Activated CD8-positive, alpha-beta memory T cell treated with anti-CD3 and anti-CD28 coated beads for 4 hours (primary cell): ENCODE results near the gene UPF2.
"Not testable (repeated sequence)": the region's sequence is repeated elsewhere in the genome, so short reads cannot be mapped to it uniquely, and the experiment has no call there.

Source experiments
- DNase-seq, 2 donors: peaks; one replicate each; pipeline ENCODE4 v3.0.0-alpha.2; 2020; ENCODE audit warnings: low read depth in 2 of 2

UPF2 gene

GRCh38 chr10:11907914-11908313 is 134.7 kb downstream of the UPF2 start:
- no peak for DNase-seq

- no peak for DNase-seq
Observed at GRCh38 chr10:11906714-11907113, 135.9 kb downstream of the UPF2 start.

- no peak for DNase-seq
Observed at GRCh38 chr10:11902646-11903045, 140.0 kb downstream of the UPF2 start.

DNA sequence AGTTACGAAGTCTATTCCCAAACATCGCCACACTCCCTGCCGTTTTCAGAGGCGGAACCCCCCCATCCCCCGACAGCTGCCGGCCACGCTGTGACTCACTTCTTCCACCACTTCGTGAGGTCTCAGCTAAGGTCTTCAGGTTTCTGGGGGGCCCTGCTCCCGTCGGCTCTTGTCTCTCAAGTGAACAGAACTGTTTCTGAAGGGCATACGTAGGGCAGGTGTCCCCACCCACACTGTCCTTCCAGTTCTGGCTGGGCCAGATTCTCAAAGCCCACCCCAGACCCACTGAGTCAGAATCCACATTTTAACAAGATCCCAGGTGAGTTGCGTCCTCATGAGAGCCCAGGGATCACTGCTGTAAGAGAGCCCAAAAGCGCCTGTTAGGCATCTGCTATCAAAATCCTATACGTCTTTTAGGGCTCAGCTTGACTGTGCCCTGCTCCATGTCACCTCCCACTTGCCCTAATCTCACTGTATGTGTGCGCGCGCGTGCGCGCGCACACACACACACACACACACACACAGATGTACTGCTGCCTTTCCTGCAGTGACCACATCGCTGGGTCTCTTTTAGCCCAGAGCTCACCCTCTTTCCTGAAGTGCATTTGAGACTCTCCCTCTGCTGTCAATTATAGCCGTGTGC is 140.7 kb downstream of the UPF2 start:
- DNase-seq: no peak

DNA sequence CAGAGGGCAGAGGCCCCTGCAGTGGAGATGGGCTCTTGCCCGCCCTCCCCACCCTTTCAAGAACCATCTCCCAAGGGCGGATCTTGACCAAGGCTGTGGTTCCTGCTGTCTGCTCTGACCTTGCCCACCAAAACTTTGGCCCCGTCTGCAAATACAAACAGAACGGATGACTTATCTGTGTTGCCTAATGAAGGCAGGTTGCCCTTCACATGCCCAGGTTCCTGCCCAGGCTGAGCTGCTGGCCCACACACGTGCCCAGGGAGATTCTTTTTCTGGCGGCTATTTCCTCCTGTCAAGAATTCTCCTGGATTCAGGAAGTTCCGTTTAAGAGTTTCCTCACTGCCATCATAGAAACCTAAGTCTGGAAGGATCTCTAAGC is 141.2 kb downstream of the UPF2 start:
- DNase-seq: no peak

DNA sequence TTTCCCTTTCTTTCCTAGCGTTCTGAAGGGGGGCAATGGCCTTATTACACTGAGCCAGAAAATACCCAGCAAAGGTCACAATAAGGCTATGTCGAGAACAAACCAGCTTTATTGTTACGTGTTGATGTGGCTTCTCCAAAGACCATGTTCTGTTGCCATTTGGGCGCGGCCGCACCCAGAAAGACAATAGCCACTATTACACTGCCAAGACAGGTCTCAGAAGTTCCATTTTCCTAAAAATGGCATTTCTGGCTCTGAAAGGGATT is 141.6 kb downstream of the UPF2 start:
- DNase-seq: no peak

DNA sequence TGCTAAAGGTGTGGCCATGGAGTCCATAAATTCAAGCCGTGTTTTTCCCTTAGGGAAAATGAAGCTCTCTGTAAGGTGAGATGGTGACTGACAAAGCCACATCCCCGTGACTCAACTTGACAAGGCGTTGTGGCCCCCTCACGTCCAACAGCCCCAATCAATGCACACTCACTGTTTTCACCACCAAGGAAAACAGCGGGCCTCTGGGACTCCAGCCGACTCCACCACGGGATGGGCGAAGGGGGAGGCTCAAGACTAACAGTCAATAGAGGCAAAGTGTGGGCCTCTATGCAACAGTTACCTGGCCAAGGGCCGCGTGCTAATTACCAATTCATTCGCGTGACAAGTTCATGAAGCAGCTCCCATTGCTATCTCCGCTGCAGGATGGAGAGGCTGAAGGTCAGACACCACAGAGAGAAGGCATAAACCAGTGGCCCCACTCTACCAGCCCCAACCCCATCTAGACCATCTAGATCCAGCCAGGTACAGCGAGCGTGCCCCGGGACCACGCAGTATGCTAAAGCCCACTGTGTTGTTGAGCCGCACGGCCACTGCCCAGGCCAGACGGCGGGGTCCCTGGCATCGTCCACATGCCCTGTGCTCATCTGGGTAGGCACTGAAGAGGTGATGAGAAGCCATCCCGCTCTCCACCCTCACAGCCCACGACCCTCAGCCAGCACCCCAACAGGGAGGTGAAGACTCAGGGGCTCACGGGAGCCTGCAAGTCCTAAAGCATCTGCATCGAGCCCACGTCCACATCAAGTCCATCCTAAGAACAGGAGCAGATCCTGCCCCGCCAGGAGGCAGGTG is 143.3 kb downstream of the UPF2 start:
- DNase-seq: no peak

DNA sequence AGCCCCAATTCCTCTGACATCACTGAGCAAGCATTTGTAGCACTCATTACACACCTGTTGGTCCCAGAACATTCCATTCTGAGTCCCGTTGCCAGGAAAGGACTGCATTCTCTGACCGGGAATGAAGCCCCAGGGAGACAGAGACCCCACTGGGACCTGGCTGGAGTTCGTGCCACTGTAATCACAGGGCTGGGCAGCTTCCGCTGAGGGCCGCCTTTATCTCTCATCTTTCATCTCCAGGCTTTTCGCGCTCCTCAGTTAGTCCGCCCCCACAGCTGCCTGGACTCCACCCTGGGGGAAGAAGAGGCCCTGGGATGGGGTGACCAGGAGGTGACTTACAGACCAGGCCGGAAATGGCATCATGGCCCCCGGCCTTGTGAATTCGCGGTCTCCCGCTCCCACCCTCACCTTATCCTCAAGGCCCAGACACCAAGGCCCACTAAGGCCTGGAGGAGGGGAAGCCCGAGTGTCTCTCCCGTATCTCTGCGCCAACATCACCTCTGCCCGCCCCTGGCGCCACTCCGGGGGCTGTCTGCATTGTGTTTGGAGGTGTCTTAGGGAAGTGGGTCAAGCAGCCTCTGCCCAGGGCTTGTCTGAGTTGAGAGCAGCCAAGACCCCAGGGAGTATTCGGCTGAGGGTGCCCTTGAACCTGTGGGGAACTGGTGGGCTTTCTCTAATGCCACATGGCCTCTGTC is 144.1 kb downstream of the UPF2 start:
- no peak for DNase-seq

GRCh38 chr10:11898033-11898371 is 144.6 kb downstream of the UPF2 start:
- DNase-seq: no peak

- DNase-seq: no peak
Observed at GRCh38 chr10:11896549-11897200, 145.9 kb downstream of the UPF2 start.

GRCh38 chr10:11895598-11895997 is 147.0 kb downstream of the UPF2 start:
- no peak for DNase-seq

DNA sequence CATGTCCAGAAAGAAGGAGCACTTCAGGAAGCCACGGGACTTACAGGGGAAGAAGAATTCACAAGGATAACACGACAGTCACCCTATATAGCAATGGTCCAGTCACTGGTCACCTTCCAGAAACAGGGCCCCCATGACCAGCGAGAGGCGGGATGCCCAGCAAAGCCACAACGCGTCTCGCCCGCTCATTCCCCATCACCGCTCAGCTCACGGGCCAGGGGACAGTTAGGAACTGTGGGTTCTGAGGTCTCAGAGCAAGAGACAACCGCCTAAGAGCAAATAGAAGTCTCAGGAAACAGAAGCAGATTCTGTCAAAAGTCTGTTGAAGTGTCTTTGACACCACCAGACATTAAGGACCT is 147.5 kb downstream of the UPF2 start:
- no peak for DNase-seq

DNA sequence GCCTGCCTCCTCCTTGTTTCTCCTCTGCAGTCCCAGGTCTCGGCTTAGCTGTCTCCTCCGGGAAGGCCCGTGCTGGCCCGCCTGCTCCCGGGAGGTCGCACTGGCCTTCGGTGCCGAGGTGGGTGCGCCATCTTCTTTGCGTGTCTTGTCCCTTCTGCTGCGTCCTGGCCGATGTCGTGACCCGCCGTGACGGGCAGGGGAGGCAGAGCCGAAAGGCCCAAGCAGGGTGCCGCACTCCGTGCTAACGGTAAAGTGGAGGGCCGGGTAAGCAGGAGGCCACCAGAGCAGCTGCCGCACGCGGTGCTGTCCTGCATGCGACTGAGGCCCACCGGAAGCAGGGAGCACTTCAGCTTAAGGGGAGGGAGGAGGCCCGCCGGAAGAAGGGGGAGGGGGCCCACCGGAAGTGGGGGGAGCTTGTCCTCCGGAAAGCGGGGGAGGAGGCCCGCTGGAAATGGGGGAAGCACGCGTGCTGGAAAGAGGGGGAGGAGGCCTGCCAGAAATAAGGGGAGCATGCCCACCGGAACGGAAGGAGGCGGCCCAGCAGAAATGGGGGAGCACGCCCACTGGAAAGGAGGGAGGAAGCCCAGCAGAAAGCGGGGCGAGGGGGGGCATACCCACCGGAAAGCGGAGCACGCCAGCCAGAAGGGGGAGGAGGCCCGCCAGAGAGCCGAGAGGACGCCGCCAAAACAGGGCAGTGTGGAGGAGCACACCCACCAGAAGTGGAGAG is 148.1 kb downstream of the UPF2 start:
- DNase-seq: no peak

- no peak for DNase-seq
Observed at GRCh38 chr10:11893749-11894278, 148.8 kb downstream of the UPF2 start.

DNA sequence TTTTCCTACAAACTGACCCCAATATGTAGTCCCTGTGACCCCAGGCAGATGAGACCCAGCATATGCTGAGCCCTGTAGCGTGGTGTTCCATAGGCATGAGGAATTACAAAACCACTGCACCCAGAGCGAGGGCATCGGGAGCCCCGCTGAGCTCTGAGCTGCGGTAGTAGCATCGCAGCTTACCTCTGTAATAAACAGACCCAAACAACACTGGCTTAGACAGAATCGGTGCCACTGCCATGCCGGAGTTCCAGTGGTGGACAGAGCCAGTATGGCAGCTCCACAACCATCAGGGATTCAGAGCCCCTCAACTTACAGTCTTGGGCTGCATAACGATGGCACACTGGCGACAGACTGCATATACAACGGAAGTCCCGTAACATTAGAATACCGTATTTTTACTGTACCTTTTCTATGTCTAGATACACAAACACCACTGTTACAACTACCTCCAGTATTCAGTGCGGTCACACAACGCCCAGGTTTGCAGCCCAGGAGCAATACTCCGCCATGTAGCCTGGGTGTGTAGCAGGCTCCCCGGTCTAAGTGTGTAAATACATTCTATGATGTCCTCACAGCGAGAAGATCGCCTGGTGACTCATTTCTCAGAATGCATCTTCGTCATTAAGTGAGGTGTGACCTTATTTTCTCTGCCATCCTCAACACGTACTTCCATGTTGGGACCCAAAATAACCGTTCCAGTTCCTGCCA is 150.7 kb downstream of the UPF2 start:
- DNase-seq: no peak

GRCh38 chr10:11889263-11889662 is 153.3 kb downstream of the UPF2 start:
- not testable (repeated sequence) for DNase-seq

DNA sequence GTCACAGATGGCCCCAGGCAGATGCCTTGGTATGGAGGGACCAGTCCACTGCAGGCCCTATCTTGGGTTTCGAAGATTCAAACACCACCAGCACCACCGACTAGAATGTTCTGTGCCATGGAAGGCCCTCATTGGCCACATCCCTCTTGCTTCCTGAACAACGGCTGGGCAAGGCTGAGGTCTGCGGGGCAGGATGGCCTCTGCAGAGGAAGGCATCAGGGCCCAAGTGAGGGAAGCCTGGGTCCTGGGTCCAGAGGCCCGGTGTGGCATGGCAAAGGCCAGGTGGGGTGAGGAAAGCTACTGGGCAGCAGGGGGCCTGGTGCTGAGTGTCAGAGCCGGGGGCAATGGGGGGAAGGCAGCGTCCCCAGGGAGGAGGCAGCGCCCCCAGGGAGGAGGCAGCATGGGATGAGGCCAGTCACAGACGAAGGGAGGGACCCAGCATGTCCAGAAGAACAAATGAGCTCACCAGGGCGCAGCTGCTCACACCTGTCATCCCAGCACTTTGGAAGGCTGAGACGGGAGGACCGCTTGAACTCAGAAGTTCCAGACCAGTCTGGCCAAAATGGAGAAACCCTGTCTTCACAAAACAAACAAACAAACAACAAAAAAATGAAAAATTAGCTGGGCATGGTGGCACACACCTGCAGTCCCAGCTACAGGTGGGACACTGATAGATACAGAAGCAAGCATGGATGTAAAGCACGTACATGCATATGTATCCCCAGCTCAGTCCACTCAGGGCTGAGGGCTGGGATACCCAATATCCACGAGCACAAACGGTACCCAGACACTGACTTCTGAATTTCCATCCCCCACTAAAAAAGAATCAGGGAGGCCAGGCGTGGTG is 155.0 kb downstream of the UPF2 start:
- DNase-seq: no peak

DNA sequence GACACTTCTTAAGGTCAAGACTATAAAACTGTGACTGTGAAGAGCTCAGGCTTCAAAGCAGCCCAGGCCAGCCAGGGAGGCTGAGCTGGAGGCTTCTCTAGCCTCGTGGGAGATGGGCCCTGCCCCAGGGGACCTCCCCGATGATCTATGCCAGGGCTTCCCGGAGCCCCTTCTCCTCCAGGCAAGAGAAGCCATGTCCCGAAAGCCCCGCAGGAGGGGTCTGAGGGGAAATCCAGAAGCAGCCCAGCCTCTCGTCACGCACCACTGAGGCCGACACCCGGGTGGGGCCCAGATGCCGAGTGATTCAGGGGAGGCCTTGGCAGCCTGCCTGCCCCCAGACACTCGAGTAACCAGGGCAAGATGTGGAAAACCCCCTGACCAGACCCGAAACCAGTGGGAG is 155.8 kb downstream of the UPF2 start:
- no peak for DNase-seq

DNA sequence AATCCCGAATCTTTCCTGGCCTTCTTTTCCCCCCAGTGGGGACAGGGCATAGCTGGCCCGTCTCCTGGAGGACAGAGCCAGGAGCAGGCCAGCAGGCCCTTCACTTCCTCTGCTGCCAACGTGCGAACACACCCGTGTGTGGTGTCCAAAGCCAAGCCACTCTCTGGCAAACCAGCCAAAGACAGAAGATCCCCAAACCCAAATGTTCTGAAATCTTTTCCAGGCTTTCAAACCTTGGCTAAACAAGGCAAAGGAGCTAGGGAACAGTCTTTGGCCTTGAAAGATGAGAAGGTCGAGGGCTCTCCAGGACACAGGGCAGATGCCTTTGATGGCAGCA is 156.5 kb downstream of the UPF2 start:
- DNase-seq: no peak

DNA sequence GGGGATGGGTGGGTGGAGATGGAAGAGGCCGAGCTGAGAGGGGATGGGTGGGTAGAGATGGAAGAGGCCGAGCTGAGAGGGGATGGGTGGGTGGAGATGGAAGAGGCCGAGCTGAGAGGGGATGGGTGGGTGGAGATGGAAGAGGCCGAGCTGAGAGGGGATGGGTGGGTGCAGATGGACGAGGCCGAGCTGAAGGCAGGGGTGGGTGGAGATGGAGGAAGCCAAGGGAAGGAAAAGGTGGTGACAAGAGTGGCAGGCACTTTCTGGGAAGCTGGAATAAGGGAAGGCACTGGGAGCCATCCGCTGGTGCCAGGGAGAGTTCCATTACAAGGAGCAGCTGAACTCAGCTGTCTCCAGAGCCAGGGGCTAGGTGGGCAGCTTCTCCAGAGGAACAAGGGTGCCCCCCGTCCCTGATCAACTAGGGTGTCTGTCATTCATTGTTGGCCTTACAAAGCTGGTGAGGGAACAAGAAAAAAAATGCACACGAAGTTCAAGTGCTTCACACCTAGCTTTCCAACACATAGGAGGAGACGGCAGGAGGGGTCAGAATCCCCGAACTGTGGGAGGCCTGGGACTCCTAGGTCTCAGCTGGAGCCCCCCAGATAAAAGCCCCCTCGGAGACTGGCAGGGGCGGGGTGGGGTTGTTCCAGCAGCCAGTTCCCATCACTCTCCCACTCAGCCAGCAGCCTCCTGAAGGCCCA is 157.0 kb downstream of the UPF2 start:
- DNase-seq: no peak
